Naive B cell (primary cell): Measurements from ENCODE around the gene TARM1. TPM values are rescaled to one million over a fixed set of nuclear protein-coding genes. Genes with fewer than 3 reads are reported as not detected.

Source experiments
- ATAC-seq, 2 donors: fragments of 150-1000 bp; cut with Tn5 transposase; 2 replicates each; pipeline ENCODE4 v1.10.0; 2021; ENCODE audit warnings: low read depth in 2 of 2, mild to moderate bottlenecking in 2 of 2, moderate library complexity in 2 of 2
- DNase-seq: peaks from one replicate; pipeline ENCODE4 v3.0.0; 2022
- H3K27ac Mint-ChIP-seq, 6 donors: one replicate each; pipeline ENCODE4 v1.8.0; 2020 to 2022; ENCODE audit warnings: mild to moderate bottlenecking in 6 of 6, mixed read lengths in 6 of 6, moderate library complexity in 5 of 6, inconsistent platforms in 2 of 6
- H3K27me3 Mint-ChIP-seq, 3 donors: one replicate each; pipeline ENCODE4 v1.8.0; 2021 to 2022; ENCODE audit warnings: mixed read lengths in 3 of 3, mild to moderate bottlenecking in 1 of 3
- H3K36me3 Mint-ChIP-seq, 2 donors: one replicate each; pipeline ENCODE4 v1.8.0; 2020 to 2022; ENCODE audit warnings: mixed read lengths in 2 of 2, inconsistent platforms in 1 of 2, mild to moderate bottlenecking in 1 of 2
- H3K4me1 Mint-ChIP-seq, 3 donors: one replicate each; pipeline ENCODE4 v1.8.0; 2020 to 2022; ENCODE audit warnings: mixed read lengths in 3 of 3, inconsistent platforms in 1 of 3, mild to moderate bottlenecking in 1 of 3, moderate library complexity in 1 of 3
- H3K4me3 Mint-ChIP-seq, 8 donors: one replicate each; pipeline ENCODE4 v1.8.0; 2020 to 2022; ENCODE audit warnings: mild to moderate bottlenecking in 8 of 8, mixed read lengths in 8 of 8, moderate library complexity in 8 of 8, inconsistent platforms in 2 of 8
- H3K9me3 Mint-ChIP-seq, 7 donors: one replicate each; pipeline ENCODE4 v1.8.0; 2020 to 2022; ENCODE audit warnings: mixed read lengths in 7 of 7, mild to moderate bottlenecking in 5 of 7, inconsistent platforms in 2 of 7, moderate library complexity in 1 of 7
- polyA plus RNA-seq, 6 donors: library from polyadenylated mRNA; unstranded; fragments of 300-500 nt; fragmentation: Illumina TruSeq; gene quantifications; one replicate each; pipeline ENCODE4 v1.2.3, GENCODE V29; 2021; ENCODE audit warnings: low read depth in 6 of 6

The TARM1 gene
- polyA plus RNA-seq, 6 donors from 2014 or later: not detected

GRCh38 chr19:54095136-54095858 lies 14.1 kb upstream of the TARM1 start:
- Mint-ChIP-seq H3K9me3 (peaks cover 0 to 13% (median 2%) of the 10 kb centered on the region in 7 donors), H3K4me3 (peak overlapping the region in 3 of 8 donors; percentile 44 to 77 (median 71)), H3K36me3 (peaks cover 5 to 9% of the 10 kb centered on the region in 2 donors), H3K4me1 (peaks cover 9 to 18% (median 12%) of the 10 kb centered on the region in 3 donors), H3K27me3 (peaks cover 30 to 48% (median 31%) of the 10 kb centered on the region in 3 donors), H3K27ac (no peak overlapping the region)
- DNase-seq (no peak), ATAC-seq (no peak)

GRCh38 chr19:54094426-54095000 lies 13.3 kb upstream of the TARM1 start:
- Mint-ChIP-seq H3K9me3 (peaks cover 0 to 13% (median 2%) of the 10 kb centered on the region in 7 donors), H3K4me1 (peaks cover 9 to 18% (median 12%) of the 10 kb centered on the region in 3 donors), H3K27me3 (peaks cover 30 to 50% (median 31%) of the 10 kb centered on the region in 3 donors), H3K27ac (no peak overlapping the region), H3K36me3 (peaks cover 5 to 9% of the 10 kb centered on the region in 2 donors), H3K4me3 (peak overlapping the region in 3 of 8 donors; percentile 44 to 76 (median 45))
- no peak for DNase-seq
- ATAC-seq: no peak

DNA sequence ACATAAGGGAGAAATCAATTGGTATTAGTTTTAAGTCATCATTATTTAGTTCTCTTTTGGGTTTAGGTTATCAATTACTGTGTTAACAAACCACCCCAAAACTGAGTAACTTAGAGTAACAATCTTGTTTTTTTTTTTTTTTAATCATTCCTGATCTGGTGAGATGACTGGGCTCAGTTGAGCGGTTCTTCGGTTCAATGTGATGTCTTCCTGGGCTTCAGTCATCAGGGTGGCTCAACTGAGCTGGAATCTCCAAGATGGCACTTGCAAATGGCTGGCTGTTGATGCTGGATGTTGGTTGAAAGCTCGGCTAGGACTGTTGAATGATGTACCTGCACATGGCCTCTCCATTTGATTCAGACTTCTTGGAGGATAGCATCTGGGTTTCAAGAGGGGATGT lies 3.2 kb upstream of the TARM1 start:
- peak overlapping the region in 1 of 6 donors; percentile 7 for H3K27ac Mint-ChIP-seq
- H3K27me3 Mint-ChIP-seq: peaks cover 14 to 22% (median 15%) of the 10 kb centered on the region in 3 donors
- no peak for ATAC-seq
- no peak overlapping the region for H3K4me3 Mint-ChIP-seq
- DNase-seq: no peak
- peaks cover 0 to 10% of the 10 kb centered on the region in 2 donors for H3K36me3 Mint-ChIP-seq
- no peaks in the 10 kb centered on the region for H3K4me1 Mint-ChIP-seq
- peaks cover 0 to 24% (median 21%) of the 10 kb centered on the region in 7 donors for H3K9me3 Mint-ChIP-seq

DNA sequence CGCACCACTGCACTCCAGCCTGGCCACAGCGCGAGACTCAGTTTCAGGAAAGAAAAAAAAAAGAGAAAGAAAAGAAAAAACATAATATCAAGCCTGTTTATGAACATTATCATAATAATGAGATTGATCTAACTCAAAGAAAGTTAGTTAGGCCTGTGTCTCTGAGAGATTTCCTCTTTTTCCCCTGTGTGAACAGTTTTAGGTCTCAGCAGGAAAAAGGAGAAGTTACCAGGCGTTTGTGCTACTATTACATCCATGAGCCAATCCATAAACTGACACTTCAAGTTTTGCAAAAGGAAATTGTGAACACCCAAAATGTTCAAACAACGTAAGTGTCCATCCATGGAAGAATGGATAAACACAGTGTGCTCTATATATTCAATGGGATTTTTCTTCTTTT lies 3.8 kb downstream of the TARM1 start:
- ATAC-seq (no peak), DNase-seq (no peak)
- Mint-ChIP-seq H3K4me1 (no peaks in the 10 kb centered on the region), H3K4me3 (no peak overlapping the region), H3K27ac (no peak overlapping the region), H3K36me3 (peaks cover 0 to 10% of the 10 kb centered on the region in 2 donors), H3K9me3 (peaks cover 0 to 18% (median 14%) of the 10 kb centered on the region in 7 donors), H3K27me3 (peaks cover 5 to 20% (median 9%) of the 10 kb centered on the region in 3 donors)

DNA sequence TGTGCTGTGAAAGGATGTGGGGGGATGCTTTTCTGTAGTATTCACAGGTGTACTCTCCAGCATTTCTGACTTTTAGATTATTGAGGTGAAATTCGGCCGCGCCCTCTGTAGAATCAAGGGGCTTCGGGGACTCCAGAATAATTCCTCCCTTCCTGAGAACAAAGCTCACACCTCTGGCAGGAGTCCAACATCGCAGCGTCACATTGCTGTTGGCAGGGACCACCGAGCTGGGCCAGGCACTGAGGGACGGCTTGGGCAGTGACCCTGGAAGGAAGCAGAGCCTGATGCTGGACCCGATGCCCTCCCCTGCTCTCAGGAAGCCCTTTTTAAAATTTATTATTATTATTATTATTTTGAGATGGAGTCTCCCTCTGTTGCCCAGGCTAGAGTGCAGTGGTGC lies 6.3 kb downstream of the TARM1 start:
- Mint-ChIP-seq H3K4me3 (no peak overlapping the region), H3K4me1 (no peaks in the 10 kb centered on the region), H3K27me3 (peaks cover 5 to 18% (median 9%) of the 10 kb centered on the region in 3 donors), H3K9me3 (peaks cover 0 to 4% (median 2%) of the 10 kb centered on the region in 7 donors), H3K36me3 (peaks cover 0 to 4% of the 10 kb centered on the region in 2 donors), H3K27ac (no peak overlapping the region)
- DNase-seq: no peak
- no peak for ATAC-seq

DNA sequence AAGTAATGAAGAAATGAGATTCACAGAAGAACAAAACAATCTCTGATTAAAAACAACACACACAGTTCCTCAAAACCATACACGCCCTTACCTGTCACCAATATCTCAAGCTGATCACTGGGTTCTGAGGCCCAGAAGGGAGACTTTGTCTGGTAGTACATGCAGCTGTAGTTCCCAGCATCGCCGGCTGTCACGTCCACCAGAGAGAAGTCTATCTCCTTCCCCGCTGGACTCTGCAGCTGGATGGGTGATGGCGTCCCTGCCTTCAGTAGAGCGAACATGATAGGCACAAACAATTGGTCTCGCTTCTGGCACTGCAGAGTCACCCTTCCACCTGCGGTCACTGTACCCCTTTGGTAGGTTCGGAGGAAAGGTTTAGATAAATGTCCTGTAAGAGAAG lies 7.3 kb downstream of the TARM1 start:
- Mint-ChIP-seq H3K4me1 (no peaks in the 10 kb centered on the region), H3K36me3 (no peaks in the 10 kb centered on the region), H3K4me3 (no peak overlapping the region), H3K9me3 (peaks cover 0 to 6% (median 0%) of the 10 kb centered on the region in 7 donors), H3K27me3 (peaks cover 5 to 14% (median 9%) of the 10 kb centered on the region in 3 donors), H3K27ac (peak overlapping the region in 1 of 6 donors; percentile 65)
- ATAC-seq: no peak
- DNase-seq: no peak

GRCh38 chr19:54069470-54069869 lies 11.7 kb downstream of the TARM1 start:
- peaks cover 0 to 7% of the 10 kb centered on the region in 2 donors for H3K36me3 Mint-ChIP-seq
- DNase-seq: no peak
- no peak overlapping the region for H3K4me3 Mint-ChIP-seq
- peaks cover 0 to 8% (median 0%) of the 10 kb centered on the region in 7 donors for H3K9me3 Mint-ChIP-seq
- no peak overlapping the region for H3K27ac Mint-ChIP-seq
- no peaks in the 10 kb centered on the region for H3K4me1 Mint-ChIP-seq
- ATAC-seq: no peak
- peaks cover 5 to 17% (median 12%) of the 10 kb centered on the region in 3 donors for H3K27me3 Mint-ChIP-seq

GRCh38 chr19:54063350-54064116 lies 17.6 kb downstream of the TARM1 start, which contains the start of gene VSTM1:
VSTM1 (minus strand) TSS chr19:54063897; CDS start chr19:54063777, 120 bp downstream.
- H3K4me3 Mint-ChIP-seq: no peak within 1 kb of the TSS

DNA sequence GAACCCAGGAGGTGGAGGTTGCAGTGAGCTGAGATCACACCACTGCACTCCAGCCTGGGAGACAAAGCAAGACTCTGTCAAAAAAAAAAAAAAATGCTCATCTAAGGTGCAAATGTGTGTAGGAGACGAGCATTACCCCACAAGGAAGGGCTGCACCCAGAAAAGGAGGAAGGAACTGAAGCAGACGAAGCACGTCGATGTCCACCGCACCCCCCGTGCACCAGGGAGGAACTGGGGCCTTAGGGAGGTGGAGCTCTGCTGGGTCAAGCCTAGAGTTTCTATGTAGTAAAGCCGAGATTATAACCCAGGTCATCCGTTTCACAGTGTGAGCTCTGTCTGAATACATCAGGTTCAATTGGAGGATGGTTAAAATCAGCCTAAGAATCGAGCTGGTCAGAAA lies 18.5 kb downstream of the TARM1 start:
- no peak overlapping the region for H3K4me3 Mint-ChIP-seq
- peaks cover 0 to 7% of the 10 kb centered on the region in 2 donors for H3K36me3 Mint-ChIP-seq
- no peaks in the 10 kb centered on the region for H3K4me1 Mint-ChIP-seq
- peaks cover 9 to 34% (median 23%) of the 10 kb centered on the region in 3 donors for H3K27me3 Mint-ChIP-seq
- DNase-seq (no peak), ATAC-seq (no peak)
- H3K9me3 Mint-ChIP-seq: peaks cover 0 to 5% (median 2%) of the 10 kb centered on the region in 7 donors
- H3K27ac Mint-ChIP-seq: no peak overlapping the region

More at GRCh38 chr19:54063350-54064116, 17.6 kb downstream of the TARM1 start, which contains the start of gene VSTM1:
- ATAC-seq (no peak), DNase-seq (no peak)
- peaks cover 0 to 7% of the 10 kb centered on the region in 2 donors for H3K36me3 Mint-ChIP-seq
- peaks cover 0 to 5% (median 2%) of the 10 kb centered on the region in 7 donors for H3K9me3 Mint-ChIP-seq
- peaks cover 5 to 34% (median 23%) of the 10 kb centered on the region in 3 donors for H3K27me3 Mint-ChIP-seq
- H3K4me1 Mint-ChIP-seq: no peaks in the 10 kb centered on the region
- H3K27ac Mint-ChIP-seq: peak within 1 kb of the TSS in 1 of 6 donors; percentile 48

DNA sequence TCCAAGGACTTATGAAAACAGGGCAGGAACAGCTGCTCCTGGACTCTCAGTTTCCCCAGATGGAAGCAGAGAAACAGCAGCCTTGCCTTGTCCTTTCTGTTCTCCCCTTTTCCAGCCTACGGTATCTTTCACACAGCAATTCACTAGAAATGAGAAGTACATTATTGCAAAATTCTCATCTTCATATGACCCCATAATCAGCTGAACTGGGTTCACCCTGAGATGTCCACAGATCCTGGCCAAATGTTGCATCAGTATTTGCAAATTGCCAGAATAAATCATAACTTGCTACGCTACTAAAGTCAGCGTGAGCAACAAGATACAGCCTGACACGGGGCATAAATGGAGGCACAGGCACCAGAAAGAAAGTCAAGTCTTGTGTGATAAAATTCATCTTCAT lies 33.5 kb downstream of the TARM1 start:
- DNase-seq: no peak
- Mint-ChIP-seq H3K9me3 (peaks cover 0 to 7% (median 7%) of the 10 kb centered on the region in 7 donors), H3K27me3 (peaks cover 20 to 31% (median 24%) of the 10 kb centered on the region in 3 donors), H3K4me1 (no peaks in the 10 kb centered on the region), H3K4me3 (no peak overlapping the region), H3K36me3 (no peaks in the 10 kb centered on the region), H3K27ac (no peak overlapping the region)
- no peak for ATAC-seq

DNA sequence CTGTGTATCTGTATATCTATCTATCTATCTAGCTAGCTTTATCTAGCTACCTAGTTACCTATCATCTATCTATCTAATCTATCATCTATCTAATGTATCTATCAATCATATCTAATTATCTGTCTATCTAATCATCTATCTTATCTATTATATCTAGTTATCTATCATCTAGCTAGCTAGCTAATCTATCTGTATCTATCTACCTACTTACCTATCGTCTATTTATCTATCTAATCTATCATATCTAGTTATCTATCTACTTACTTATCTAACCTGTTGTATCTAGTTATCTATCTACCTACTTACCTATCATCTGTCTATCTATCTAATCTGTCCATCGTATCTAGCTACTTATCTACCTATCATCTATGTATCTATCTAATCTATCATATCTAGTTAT lies 35.4 kb downstream of the TARM1 start:
- DNase-seq (no peak), ATAC-seq (no peak)
- Mint-ChIP-seq H3K9me3 (peaks cover 0 to 7% (median 6%) of the 10 kb centered on the region in 7 donors), H3K4me3 (no peak overlapping the region), H3K4me1 (no peaks in the 10 kb centered on the region), H3K27ac (no peak overlapping the region), H3K36me3 (no peaks in the 10 kb centered on the region), H3K27me3 (peaks cover 24 to 40% (median 30%) of the 10 kb centered on the region in 3 donors)

DNA sequence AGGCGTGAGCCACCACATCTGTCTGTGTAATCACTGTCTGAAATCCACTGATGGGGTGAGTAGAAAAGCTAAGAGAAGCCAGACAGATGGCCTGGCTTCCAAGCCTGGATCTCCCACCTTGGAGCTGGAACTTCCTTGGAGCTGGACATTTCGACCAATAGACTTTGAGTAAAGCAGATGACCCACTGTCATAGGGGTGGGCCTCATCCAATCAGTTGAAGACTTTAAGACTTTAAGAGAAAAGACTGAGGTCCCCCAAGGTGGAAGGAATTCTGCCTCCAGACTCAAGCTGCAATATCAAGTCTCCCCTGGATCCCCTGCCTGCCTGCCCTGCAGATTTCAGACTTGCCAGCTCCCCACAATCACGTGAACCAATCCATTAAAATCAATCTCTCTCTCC lies 38.2 kb downstream of the TARM1 start:
- Mint-ChIP-seq H3K27me3 (peaks cover 20 to 42% (median 30%) of the 10 kb centered on the region in 3 donors), H3K4me1 (no peaks in the 10 kb centered on the region), H3K36me3 (no peaks in the 10 kb centered on the region), H3K9me3 (peaks cover 0 to 5% (median 0%) of the 10 kb centered on the region in 7 donors), H3K27ac (no peak overlapping the region), H3K4me3 (no peak overlapping the region)
- ATAC-seq (no peak), DNase-seq (no peak)

DNA sequence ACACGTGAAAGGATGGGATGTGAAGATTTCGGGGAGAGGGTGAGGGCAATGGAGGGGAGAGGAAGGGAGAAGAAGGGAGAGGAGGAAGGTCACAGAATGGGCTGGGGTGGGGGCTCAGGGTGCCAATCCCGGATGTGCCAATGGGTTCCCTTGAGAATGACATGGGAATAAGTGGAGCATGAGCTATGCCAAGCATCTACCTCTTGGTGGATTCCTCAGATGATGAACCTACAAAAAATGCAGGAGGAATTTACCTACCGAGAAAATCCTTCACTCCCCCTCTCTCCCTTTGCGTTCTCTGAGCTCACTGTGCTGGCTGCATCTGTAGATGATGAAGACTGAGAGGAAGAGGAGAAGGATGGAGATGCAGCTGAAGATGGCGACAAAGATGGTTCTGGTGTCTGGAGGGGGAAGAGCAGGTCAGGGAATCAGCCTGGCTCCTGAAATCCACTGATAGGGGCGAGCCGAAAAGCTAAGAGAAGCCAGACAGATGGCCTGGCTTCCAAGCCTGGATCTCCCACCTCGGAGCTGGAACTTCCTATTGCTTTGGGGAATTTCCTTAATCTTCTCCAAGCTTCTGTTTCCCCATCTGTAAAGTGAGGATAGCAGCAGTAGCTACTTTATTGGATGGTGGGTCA lies 39.1 kb downstream of the TARM1 start:
- Mint-ChIP-seq H3K4me1 (no peaks in the 10 kb centered on the region), H3K27ac (no peak overlapping the region), H3K36me3 (no peaks in the 10 kb centered on the region), H3K4me3 (no peak overlapping the region), H3K27me3 (peaks cover 20 to 42% (median 30%) of the 10 kb centered on the region in 3 donors), H3K9me3 (peaks cover 0 to 5% (median 0%) of the 10 kb centered on the region in 7 donors)
- DNase-seq: no peak
- no peak for ATAC-seq
